ENCODE data around the gene KCNJ1.

- TF ChIP-seq, protein P1, sequence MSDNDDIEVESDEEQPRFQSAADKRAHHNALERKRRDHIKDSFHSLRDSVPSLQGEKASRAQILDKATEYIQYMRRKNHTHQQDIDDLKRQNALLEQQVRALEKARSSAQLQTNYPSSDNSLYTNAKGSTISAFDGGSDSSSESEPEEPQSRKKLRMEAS (IDR thresholded peaks at IDR 0.05; ENCODE audit: insufficient read depth, insufficient read length) = no peak
- TF ChIP-seq EZH2 (IDR thresholded peaks at IDR 0.05; ENCODE audit: borderline replicate concordance, low read depth, low read length, severe bottlenecking) = no peak
- no peak for TF ChIP-seq JUN (IDR thresholded peaks at IDR 0.05; ENCODE audit: borderline replicate concordance, insufficient read depth, insufficient read length, low read depth)
- no peak for TF ChIP-seq CTCF (IDR thresholded peaks at IDR 0.05; ENCODE audit: extremely low read depth in 1 of 2, insufficient read depth in 1 of 2, low read depth in 1 of 2, low read length in 2 of 2)
- TF ChIP-seq POLR2A (IDR thresholded peaks at IDR 0.05; ENCODE audit: low read depth, low read length) = no peak
- TF ChIP-seq POLR2AphosphoS5 (IDR thresholded peaks at IDR 0.05; ENCODE audit: insufficient read depth, low read depth, low read length) = no peak
- TF ChIP-seq FOS (IDR thresholded peaks at IDR 0.05; ENCODE audit: borderline replicate concordance, insufficient read depth, low read length) = no peak
These were observed 33.4 kb upstream of the KCNJ1 start for GRCh38 chr11:128900468-128900867.
